GM18868 (cell line): ENCODE data around the gene FAR2.
"Not testable (repeated sequence)": the region's sequence is repeated elsewhere in the genome, so short reads cannot be mapped to it uniquely, and the experiment has no call there.

Experiments used
- ATAC-seq: cut with Tn5 transposase; IDR thresholded peaks from one replicate; pipeline ENCODE4 v1.9.1; 2021; ENCODE audit warnings: mild to moderate bottlenecking, moderate library complexity; ENCODE audit not compliant: unreplicated experiment

FAR2 gene

DNA sequence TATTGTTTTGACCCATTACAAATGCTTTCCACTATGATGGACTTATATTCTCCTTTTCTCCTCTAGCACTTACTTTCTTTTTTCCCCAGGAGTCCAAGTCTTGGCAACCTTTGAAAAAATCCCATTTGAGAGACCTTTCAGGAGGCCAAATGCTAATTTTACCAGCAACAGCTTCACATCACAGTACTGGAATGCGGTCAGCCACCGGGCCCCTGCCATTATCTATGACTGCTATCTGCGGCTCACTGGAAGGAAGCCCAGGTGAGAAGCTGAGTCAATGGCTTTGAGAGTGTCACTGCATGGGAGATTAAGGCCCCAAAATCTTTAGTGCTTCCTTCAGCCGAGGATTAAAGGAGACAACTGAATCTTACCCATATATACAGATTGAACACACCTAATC is 167.7 kb downstream of the FAR2 start:
- ATAC-seq: no peak

DNA sequence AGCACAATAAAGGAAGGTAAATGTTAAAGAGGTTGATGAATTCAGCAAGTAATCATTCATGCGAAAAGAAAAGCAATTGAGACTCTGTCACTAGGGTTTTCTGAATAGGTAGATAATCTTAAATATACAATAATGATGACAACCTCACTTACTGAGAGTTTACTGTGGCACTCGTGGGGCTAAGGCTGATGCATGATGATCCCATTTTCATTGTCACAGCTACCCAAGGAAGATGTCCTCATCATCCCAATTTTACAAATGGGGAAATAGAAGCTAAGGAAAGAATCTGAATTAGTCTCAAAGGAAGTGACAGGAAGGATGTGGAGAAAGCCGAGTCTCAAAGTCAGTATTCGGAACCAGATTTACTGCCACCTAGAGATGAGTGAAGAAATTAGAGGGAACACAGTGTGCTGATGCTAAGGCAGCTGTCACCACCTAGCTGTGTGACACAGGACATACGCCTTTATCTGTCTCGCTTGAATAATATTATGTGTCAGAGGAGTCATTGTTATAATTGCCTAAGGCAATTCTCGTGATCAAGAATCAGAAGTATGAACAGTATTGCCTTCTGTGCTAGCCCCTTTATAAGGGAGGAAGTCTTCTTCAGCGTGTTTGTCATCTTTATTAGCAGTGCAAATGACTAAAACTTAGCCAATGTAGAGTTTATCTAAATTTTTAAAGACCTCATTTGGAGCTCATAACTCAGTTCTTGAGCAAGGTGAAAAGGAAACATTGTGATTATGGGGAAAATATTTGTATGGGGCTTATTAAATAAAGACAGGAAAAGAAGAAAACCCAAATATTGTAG is 168.7 kb downstream of the FAR2 start:
- ATAC-seq: peak; percentile 100

DNA sequence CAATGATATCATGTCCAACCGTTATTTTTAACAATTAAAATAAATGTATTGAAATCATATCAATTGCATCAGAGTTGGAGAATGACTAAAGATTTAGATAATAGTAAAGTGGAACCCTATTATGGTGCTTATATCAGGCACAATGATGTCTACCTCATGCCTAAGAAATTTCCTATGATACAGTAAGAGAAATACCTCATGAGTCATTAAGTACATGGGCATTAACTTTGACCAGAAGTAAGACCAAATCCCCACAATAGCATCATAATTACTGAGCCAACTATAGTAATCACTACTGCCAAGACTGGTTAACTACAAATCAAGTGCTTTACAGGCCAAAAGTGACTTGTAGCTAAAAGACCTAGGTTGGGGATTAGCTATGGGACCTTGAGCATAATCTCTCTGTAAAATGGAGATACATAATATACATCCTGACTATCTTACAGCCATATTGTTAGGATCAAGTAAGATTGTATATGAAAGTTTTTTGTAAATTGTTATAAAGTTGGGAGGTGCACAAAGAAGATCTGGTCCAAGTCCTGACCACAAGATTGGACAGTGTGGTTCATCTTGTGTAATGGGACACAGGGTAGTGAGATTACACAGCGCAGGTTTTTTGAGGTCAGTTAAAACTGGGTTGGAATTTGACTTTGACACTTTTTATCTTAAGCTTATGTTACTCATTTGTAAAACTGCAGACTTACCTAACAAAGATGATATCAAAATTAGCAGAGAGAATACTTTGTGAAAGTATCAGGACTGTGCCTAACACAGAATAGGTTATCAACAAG is 171.4 kb downstream of the FAR2 start:
- no peak for ATAC-seq

DNA sequence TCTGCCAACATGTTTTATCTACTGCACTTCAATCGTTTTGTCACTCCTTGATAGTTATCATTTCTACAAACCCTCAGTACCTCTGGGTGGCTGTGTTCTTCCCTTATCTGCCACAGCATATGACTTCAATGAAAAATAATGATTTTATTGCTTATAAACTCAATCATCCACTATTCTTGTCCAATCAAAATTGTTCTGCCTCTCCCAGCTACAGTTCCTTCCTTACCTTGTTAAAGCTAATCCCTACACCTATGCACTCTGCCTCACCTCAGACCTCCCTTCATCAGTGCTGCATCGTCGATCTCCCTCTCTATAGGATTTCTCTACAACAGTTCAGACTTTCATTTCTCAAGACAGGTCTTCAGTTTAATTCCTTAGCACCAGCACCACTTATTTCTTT is 173.1 kb downstream of the FAR2 start:
- no peak for ATAC-seq

- no peak for ATAC-seq
Observed at GRCh38 chr12:29329411-29329810, 180.3 kb downstream of the FAR2 start.

- ATAC-seq: no peak
Observed at GRCh38 chr12:29333178-29333577, 184.1 kb downstream of the FAR2 start.

DNA sequence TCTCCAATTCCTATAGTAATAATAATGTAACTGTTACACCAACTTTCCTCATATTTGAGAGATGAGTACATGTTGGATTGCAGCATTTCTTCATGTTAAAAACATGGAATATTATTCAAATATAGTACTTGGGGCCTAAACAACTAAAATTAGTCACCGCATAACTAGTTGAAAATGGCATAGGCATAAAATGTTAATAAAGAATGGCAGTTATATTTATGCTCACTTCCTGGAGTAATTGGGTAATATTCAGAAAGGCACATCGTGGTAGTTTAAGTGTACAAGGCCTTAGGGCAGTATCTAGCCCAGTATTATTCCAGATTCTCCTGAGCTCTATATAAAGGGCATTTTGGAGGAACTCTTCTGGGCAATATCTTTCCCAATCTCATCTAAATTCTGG is 185.9 kb downstream of the FAR2 start:
- ATAC-seq: no peak

DNA sequence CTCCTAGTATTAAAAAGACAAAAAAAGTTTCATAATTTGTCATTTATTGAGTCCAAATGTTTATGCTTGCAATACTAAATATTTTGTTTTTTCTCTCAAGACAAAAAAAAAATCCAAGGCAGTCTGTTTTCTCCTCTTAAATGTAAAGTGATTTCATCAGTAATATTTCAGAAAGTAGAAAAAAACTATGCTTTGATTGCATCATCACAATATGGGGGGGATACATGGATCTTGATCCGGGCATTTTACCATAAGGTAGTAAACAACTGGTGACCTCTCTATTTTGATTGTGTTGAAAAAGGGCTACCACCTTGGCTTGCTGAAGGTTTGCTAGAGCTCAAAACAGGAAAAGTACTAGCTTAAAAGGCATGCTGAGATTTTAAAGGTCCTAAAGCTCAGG is 188.2 kb downstream of the FAR2 start:
- ATAC-seq: no peak

DNA sequence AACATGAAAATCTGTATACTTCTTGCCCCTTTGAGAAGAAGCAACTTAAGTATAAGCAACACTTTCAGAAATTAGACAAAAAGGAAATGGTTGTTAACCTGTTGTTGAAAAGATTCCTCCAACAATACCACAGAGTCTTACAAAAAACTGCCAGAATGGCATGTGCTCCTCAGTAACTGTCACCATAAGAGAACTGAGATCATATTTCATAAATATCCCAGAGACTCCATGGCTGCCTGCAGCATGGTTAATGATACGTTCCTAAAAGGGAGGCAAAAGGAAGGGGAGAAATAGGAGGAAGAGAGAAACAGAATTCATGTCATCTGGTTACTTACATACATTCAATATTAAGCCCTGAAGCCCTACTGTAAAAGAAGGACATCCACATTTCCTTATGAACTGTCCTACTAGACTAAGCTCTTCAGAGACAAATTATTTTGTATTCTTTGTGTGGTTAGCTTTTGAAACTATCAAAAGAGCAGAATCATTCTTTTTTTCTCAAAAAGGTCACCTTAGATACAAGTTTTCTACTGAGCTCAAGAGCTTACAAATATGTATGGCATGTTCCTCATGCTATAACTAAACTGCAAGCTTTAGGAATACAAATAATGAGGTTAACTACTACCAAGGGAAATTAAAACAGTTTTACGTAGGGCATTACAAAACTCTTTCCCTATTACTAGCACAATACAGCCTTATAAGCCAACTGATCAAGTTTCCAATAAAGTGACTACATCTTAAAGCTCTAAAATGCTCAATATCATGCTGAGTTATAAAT is 194.1 kb downstream of the FAR2 start:
- ATAC-seq: no peak

DNA sequence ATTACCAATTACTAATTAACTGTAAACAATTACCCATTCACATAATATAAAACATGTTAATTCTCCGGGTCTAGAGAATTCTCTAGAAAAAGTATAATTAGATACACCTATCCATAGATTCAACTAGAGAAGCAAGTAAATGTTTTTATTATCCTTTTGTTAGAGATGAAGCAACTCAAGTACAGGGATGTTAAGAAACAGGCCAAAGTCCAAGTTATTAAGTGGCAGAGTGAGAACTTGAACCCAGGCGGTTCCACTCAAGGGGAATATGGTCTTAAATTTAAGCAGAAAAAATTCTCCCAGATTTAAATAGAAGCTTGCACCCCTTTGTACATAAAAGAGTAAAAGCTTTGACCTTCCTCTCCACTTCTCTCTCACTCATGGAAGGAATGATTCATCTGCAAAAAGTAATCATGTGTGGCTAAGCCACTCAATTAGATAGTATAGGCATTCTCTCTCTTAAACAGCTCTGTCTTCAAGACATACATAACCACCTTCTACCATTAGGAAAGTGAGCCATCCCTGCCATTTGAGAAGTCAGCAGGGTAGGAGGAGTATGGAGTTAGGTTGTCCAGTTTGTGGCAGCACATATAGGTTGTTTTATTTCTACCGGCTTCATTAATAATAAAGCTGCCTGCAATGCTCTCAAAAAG is 197.8 kb downstream of the FAR2 start:
- no peak for ATAC-seq

- ATAC-seq: no peak
Observed at GRCh38 chr12:29350080-29350479, 201.0 kb downstream of the FAR2 start.

DNA sequence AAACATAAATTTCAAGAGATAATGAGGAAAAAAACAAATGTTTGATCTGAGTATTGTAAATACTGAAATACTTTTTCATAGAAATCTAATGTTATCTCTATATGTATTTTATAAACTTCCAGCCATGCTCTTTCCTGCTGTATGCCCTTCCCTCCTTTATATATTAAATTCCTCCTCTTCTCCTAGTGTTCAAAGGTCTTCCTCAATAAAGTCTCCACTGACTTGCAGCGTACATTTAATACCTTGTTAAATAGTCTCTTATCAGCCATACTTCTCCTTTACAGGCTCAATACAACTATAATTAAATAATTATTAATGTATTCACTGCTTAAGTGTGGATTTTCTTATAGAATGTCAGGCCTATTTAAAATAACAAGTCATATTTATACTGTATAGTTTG is 205.9 kb downstream of the FAR2 start:
- no peak for ATAC-seq

DNA sequence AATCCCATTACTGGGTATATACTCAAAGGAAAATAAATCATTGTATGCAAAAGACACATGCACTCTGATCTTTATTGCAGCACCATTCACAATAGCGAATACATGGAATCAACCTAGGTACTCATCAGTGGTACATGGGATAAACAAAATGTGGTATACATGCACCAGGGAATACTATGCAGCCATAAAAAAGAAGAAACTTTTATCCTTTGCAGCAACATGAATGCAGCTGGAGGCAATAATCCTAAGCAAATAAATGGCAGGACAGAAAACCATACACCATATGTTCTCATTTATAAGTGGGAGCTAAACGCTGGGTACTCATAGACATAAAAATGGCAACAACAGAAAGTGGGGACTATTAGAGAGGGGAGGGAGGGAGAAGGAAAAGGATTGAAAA is 216.0 kb downstream of the FAR2 start:
- no peak for ATAC-seq

DNA sequence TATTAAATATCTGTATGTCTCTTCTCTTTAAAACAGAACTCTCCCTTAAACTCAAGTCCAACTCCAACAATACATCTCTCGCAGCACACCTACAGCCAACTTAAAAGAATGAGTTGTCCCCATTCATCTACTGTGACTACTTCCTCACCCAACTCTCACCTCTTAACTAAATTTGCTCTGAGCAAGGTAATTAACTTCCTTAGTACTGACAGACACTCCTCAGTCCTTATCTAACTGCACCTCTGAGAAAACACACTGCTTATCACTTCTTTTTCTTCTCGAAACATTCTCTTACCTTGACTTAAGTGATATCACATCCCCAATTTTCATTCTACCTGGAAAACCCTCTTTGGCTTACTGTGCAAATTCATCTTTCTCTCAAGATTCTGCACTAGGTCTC is 224.9 kb downstream of the FAR2 start:
- ATAC-seq: no peak

DNA sequence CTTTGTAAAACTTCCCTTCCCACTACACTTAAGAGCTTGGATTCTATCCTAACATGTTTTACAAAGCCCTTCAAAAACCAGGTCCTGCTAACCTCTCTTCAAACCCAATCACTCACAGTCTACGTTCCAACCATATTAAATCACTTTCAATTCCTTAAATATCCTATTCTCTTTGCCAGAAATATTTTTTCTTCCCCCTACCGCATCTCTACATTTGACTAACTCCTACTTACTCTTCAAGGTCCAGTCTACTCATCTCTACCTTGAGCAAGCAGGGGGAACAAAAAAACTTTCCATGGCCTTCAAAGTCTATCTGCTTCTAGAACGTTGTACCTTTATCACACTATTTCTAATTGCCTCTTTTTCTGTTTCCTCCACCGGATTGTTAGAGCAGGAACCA is 225.8 kb downstream of the FAR2 start:
- peak; percentile 68 for ATAC-seq

DNA sequence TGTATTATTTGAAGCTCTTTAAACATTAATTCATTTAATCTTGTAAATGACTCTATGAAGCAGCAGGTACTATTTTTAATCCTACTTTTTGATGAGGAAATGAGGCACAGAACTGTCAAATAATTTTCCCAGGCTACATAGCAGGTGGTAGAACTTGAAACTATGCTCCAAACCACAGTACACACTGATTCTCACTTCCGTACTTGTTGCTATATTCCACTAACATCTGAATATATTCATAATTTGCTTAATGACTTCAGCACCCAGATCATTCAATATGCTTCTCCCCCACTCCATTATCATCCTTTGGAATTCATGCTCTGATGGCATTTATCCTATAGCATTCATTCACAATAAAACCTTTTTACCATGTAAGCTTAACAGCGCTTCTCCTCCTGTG is 227.0 kb downstream of the FAR2 start:
- peak; percentile 31 for ATAC-seq

GRCh38 chr12:29380536-29381523 is 231.8 kb downstream of the FAR2 start, which contains the start of gene ERGIC2:
Gene ERGIC2 (minus strand): TSS chr12:29381172. CDS start chr12:29371633, 9,539 bp downstream.
- peak; percentile 98 for ATAC-seq

- no peak for ATAC-seq
Observed at GRCh38 chr12:29382251-29382650, 233.2 kb downstream of the FAR2 start.

- not testable (repeated sequence) for ATAC-seq
Observed at GRCh38 chr12:29385194-29385593, 236.1 kb downstream of the FAR2 start.
